Parathyroid adenoma (tissue), 2 donors: ENCODE data around the gene MKLN1.

ENCODE experiments used
- H2AFZ ChIP-seq: fragments of 300-600 bp; sonication (generic); one replicate; pipeline ENCODE4 v1.7.0; 2017; ENCODE audit warnings: antibody characterized with exemption, mild to moderate bottlenecking
- H3K27ac ChIP-seq: fragments of 300-600 bp; sonication (generic); one replicate; pipeline ENCODE4 v1.7.0; 2017
- H3K27me3 ChIP-seq: fragments of 300-600 bp; sonication (generic); one replicate; pipeline ENCODE4 v1.7.0; 2017; ENCODE audit warnings: low read length; ENCODE audit not compliant: control insufficient read depth, insufficient read depth
- H3K36me3 ChIP-seq: fragments of 300-600 bp; sonication (generic); one replicate; pipeline ENCODE4 v1.7.0; 2017; ENCODE audit warnings: low read length; ENCODE audit not compliant: control insufficient read depth, insufficient read depth
- H3K4me1 ChIP-seq: fragments of 300-600 bp; sonication (generic); one replicate; pipeline ENCODE4 v1.7.0; 2017; ENCODE audit warnings: control low read depth
- H3K4me2 ChIP-seq: fragments of 300-600 bp; sonication (generic); one replicate; pipeline ENCODE4 v1.7.0; 2017; ENCODE audit warnings: low read length
- H3K4me3 ChIP-seq: fragments of 300-600 bp; sonication (generic); one replicate; pipeline ENCODE4 v1.7.0; 2017; ENCODE audit warnings: low read depth, low read length
- H3K79me2 ChIP-seq: fragments of 300-600 bp; sonication (generic); one replicate; pipeline ENCODE4 v1.7.0; 2017; ENCODE audit warnings: control low read depth
- H3K9ac ChIP-seq: fragments of 300-600 bp; sonication (generic); one replicate; pipeline ENCODE4 v1.7.0; 2017; ENCODE audit warnings: mild to moderate bottlenecking
- H3K9me3 ChIP-seq: fragments of 300-600 bp; sonication (generic); one replicate; pipeline ENCODE4 v1.7.0; 2017; ENCODE audit warnings: low read length; ENCODE audit not compliant: control insufficient read depth
- TF ChIP-seq, protein P1 (sequence below): fragments of 300-600 bp; sonication (generic); IDR thresholded peaks from one replicate; pipeline ENCODE4 v1.7.0; 2017; ENCODE audit warnings: antibody characterized with exemption, mild to moderate bottlenecking
- donor health status: primary hyperparathyroidism.

MKLN1 gene

DNA sequence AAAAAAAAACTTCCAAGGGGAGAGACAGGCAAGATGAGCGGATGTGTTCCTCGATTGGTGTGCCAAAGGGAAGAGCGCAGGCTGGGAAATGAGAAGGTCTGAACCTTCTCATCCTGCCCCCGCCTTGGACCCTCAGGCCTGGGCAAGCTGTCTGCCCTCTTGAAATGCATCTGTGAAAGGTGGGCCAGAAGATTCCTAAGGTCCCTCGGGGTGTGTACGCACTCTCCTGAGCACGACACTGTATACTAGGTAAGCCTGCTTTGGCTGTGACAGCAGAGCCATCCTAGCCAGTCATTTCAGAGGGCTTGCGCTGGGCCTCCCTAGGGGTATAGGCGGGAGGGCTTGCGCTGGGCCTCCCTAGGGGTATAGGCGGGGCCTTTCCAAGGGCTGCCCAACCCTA, 201.9 kb downstream of the MKLN1 start:
- TF ChIP-seq, protein P1, sequence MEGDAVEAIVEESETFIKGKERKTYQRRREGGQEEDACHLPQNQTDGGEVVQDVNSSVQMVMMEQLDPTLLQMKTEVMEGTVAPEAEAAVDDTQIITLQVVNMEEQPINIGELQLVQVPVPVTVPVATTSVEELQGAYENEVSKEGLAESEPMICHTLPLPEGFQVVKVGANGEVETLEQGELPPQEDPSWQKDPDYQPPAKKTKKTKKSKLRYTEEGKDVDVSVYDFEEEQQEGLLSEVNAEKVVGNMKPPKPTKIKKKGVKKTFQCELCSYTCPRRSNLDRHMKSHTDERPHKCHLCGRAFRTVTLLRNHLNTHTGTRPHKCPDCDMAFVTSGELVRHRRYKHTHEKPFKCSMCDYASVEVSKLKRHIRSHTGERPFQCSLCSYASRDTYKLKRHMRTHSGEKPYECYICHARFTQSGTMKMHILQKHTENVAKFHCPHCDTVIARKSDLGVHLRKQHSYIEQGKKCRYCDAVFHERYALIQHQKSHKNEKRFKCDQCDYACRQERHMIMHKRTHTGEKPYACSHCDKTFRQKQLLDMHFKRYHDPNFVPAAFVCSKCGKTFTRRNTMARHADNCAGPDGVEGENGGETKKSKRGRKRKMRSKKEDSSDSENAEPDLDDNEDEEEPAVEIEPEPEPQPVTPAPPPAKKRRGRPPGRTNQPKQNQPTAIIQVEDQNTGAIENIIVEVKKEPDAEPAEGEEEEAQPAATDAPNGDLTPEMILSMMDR: no peak
- no peaks in the 10 kb centered on the region for H3K36me3 ChIP-seq
- H3K4me2 ChIP-seq: no peak overlapping the region
- no peak overlapping the region for H3K27ac ChIP-seq
- no peaks in the 10 kb centered on the region for H3K9me3 ChIP-seq
- H3K27me3 ChIP-seq: no peaks in the 10 kb centered on the region
- H3K4me3 ChIP-seq: no peak overlapping the region
- no peaks in the 10 kb centered on the region for H3K79me2 ChIP-seq
- H3K4me1 ChIP-seq: no peaks in the 10 kb centered on the region
- no peak overlapping the region for H2AFZ ChIP-seq
- H3K9ac ChIP-seq: no peak overlapping the region

DNA sequence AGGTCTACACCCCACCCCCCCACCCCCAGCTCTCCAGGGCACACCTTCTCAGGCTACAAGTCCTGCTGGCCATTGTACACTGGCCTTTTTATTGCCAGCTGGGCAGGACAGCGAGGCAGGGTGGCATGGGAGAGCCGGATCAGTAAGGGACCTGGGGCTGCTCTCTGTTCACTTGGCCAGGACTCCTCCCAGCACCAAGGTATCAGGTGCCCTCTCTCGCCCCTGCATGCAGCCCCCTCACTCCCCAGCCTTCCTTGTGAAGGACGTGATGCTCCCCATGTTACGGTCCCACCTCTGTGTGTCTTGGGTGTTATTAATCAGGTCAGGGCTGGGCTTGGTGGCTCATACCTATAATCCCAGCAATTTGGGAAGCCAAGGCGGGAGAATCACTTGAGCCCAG, 202.5 kb downstream of the MKLN1 start:
- Histone ChIP-seq H3K79me2 (no peaks in the 10 kb centered on the region), H3K9me3 (no peaks in the 10 kb centered on the region), H3K9ac (no peak overlapping the region), H3K36me3 (no peaks in the 10 kb centered on the region), H2AFZ (no peak overlapping the region), H3K27me3 (no peaks in the 10 kb centered on the region), H3K4me2 (no peak overlapping the region), H3K4me3 (no peak overlapping the region), H3K4me1 (no peaks in the 10 kb centered on the region), H3K27ac (no peak overlapping the region)
- TF ChIP-seq, protein P1: no peak

DNA sequence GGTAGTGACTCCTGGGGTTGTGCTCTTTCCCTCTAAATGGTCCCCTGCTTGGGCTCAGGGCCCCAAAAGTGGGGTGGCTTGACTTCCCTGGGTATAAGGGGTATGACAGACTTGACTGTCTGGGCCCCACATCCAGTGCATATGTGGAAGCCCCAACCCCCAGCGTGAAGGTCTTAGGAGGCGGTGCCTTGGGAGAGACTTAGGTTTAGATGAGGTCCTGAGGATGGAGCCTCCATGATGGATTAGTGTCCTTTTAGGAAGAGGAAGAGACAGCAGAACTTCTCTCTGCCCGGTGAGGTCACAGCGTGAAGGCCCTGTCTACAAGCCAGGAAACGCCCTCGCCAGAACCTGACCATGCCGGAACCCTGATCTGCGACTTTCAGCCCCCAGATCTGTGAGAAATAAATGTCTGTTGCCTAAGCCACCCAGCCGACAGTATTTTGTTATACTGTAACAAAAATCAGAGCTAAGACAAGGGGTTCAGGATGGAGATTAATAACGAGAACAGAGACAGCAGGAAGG, 205.0 kb downstream of the MKLN1 start:
- Histone ChIP-seq H3K4me3 (no peak overlapping the region), H3K4me2 (no peak overlapping the region), H2AFZ (no peak overlapping the region), H3K36me3 (no peaks in the 10 kb centered on the region), H3K4me1 (no peaks in the 10 kb centered on the region), H3K27ac (no peak overlapping the region), H3K9me3 (no peaks in the 10 kb centered on the region), H3K79me2 (no peaks in the 10 kb centered on the region), H3K27me3 (no peaks in the 10 kb centered on the region), H3K9ac (no peak overlapping the region)
- TF ChIP-seq, protein P1: no peak

DNA sequence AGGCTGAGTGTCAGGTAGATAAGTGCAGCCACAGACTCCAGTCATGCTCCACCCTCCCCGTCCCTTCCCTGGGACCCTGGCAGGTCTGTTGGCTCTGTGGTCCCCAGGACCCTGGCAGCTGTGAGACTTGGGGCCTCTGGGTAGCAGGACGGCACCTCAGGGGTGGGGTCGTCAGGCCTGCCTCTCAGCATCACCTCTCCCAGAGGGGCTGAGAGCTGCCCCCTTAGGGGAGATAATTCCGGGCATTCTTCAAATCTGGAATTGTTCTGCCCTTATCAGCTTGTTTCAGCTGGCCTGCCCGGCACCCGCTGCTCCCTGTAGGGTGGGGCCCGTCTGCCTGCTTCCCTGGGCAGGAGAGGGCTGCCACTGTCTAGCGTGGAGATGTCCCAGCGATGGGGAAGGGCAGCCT, 205.5 kb downstream of the MKLN1 start:
- Histone ChIP-seq H2AFZ (no peak overlapping the region), H3K79me2 (no peaks in the 10 kb centered on the region), H3K27ac (no peak overlapping the region), H3K9me3 (no peaks in the 10 kb centered on the region), H3K9ac (no peak overlapping the region), H3K36me3 (no peaks in the 10 kb centered on the region), H3K27me3 (no peaks in the 10 kb centered on the region), H3K4me3 (no peak overlapping the region), H3K4me2 (no peak overlapping the region), H3K4me1 (no peaks in the 10 kb centered on the region)
- TF ChIP-seq, protein P1: no peak
